Fibroblast of mammary gland (primary cell): ENCODE measurements around the gene P4HB.

Experiments
- DNase-seq: peaks from one replicate; pipeline ENCODE4 v3.0.0-alpha.2; 2010; ENCODE audit warnings: low read depth
- H3K4me3 ChIP-seq: 2 replicates; pipeline ENCODE4 v1.5.1; 2011; ENCODE audit warnings: low read depth, mild to moderate bottlenecking, low read length, moderate library complexity; ENCODE audit not compliant: control insufficient read depth
- TF ChIP-seq, protein P1 (sequence below): conservative IDR thresholded peaks from 2 replicates; pipeline ENCODE4 v1.5.1; 2011; ENCODE audit warnings: low read depth, low read length, inconsistent platforms; ENCODE audit not compliant: control insufficient read depth, insufficient read depth

The P4HB gene

DNA sequence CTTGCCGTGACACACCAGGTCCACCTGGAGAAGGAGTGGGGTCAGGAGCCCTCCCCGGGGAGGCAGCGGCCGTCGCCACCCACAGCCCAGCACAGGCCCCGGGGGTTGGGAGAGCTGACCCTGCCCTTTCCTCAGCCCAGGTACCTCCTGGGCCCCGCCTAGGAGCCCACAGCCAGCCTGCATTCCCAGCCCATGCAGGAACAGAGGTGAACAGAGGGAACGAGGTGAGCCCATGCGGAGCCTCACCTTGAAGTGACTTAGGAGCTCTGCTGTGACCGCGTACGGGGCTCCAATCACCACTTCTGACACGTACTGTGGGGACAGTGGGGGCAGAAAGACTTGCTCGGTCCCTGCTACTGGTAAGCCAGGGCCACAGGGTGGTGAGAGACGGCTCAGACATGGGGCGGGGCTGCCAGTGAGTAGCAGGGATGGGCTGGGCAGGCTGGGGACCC is 45.1 kb upstream of the P4HB start:
- no peak for DNase-seq
- TF ChIP-seq, protein P1, sequence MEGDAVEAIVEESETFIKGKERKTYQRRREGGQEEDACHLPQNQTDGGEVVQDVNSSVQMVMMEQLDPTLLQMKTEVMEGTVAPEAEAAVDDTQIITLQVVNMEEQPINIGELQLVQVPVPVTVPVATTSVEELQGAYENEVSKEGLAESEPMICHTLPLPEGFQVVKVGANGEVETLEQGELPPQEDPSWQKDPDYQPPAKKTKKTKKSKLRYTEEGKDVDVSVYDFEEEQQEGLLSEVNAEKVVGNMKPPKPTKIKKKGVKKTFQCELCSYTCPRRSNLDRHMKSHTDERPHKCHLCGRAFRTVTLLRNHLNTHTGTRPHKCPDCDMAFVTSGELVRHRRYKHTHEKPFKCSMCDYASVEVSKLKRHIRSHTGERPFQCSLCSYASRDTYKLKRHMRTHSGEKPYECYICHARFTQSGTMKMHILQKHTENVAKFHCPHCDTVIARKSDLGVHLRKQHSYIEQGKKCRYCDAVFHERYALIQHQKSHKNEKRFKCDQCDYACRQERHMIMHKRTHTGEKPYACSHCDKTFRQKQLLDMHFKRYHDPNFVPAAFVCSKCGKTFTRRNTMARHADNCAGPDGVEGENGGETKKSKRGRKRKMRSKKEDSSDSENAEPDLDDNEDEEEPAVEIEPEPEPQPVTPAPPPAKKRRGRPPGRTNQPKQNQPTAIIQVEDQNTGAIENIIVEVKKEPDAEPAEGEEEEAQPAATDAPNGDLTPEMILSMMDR, result no peak
- no peak overlapping the region for H3K4me3 ChIP-seq

GRCh38 chr17:81904600-81905423 is 44.5 kb upstream of the P4HB start:
- TF ChIP-seq, protein P1, result no peak
- H3K4me3 ChIP-seq, result no peak overlapping the region
- DNase-seq, result no peak

GRCh38 chr17:81903896-81904599 is 43.7 kb upstream of the P4HB start:
- H3K4me3 ChIP-seq, result no peak overlapping the region
- no peak for DNase-seq
- TF ChIP-seq, protein P1, result no peak

GRCh38 chr17:81903415-81903831 is 43.1 kb upstream of the P4HB start:
- no peak for DNase-seq
- TF ChIP-seq, protein P1, result no peak
- no peak overlapping the region for H3K4me3 ChIP-seq

GRCh38 chr17:81902653-81903414 is 42.5 kb upstream of the P4HB start:
- no peak overlapping the region for H3K4me3 ChIP-seq
- DNase-seq, result no peak
- TF ChIP-seq, protein P1, result no peak

- no peak for DNase-seq
- TF ChIP-seq, protein P1, result no peak
- H3K4me3 ChIP-seq, result no peak within 1 kb of the TSS
Measured at GRCh38 chr17:81902023-81902652, 41.8 kb upstream of the P4HB start, which contains the start of gene NPB. TSS of gene NPB (plus strand) at chr17:81902238. CDS start at chr17:81902278, 40 bp downstream.
